Measurements from ENCODE around the gene RNF20.
"Not testable (repeated sequence)": the region's sequence is repeated elsewhere in the genome, so short reads cannot be mapped to it uniquely, and the experiment has no call there.

RNF20 gene

GRCh38 chr9:101540069-101540468 is 6.4 kb downstream of the RNF20 start:
- H3K4me1 ChIP-seq, result no peaks in the 10 kb centered on the region
- no peaks in the 10 kb centered on the region for H3K9me3 ChIP-seq
- TF ChIP-seq CTCF (IDR thresholded peaks at IDR 0.05; ENCODE audit: low read depth, low read length), result no peak
- H3K36me3 ChIP-seq, result peaks cover 61% of the 10 kb centered on the region
- no peak overlapping the region for H3K4me3 ChIP-seq (ENCODE audit: low read depth, low read length)
- no peak for DNase-seq
- H3K27me3 ChIP-seq, result no peaks in the 10 kb centered on the region

- H3K9me3 ChIP-seq, result no peaks in the 10 kb centered on the region
- H3K27me3 ChIP-seq, result no peaks in the 10 kb centered on the region
- no peak overlapping the region for H3K4me3 ChIP-seq (ENCODE audit: low read depth, low read length)
- H3K36me3 ChIP-seq, result peaks cover 77% of the 10 kb centered on the region
- no peak for DNase-seq
- H3K4me1 ChIP-seq, result no peaks in the 10 kb centered on the region
- no peak for TF ChIP-seq CTCF (IDR thresholded peaks at IDR 0.05; ENCODE audit: low read depth, low read length)
These were observed 9.6 kb downstream of the RNF20 start for GRCh38 chr9:101543098-101543735.

GRCh38 chr9:101549472-101550098 is 15.9 kb downstream of the RNF20 start:
- peak; percentile 20 for DNase-seq
- H3K36me3 ChIP-seq, result peaks cover 79% of the 10 kb centered on the region
- not testable (repeated sequence) for H3K9me3 ChIP-seq

GRCh38 chr9:101561740-101562139 is 28.1 kb downstream of the RNF20 start:
- Histone ChIP-seq H3K4me1 (no peaks in the 10 kb centered on the region), H3K9me3 (no peaks in the 10 kb centered on the region), H3K36me3 (peaks cover 57% of the 10 kb centered on the region), H3K4me3 (ENCODE audit: low read depth, low read length) (no peak overlapping the region), H3K27me3 (no peaks in the 10 kb centered on the region)
- TF ChIP-seq CTCF (IDR thresholded peaks at IDR 0.05; ENCODE audit: low read depth, low read length), result no peak
- DNase-seq, result no peak

More at GRCh38 chr9:101549472-101550098, 15.9 kb downstream of the RNF20 start:
- not testable (repeated sequence) for H3K4me1 ChIP-seq; H3K4me3 ChIP-seq (ENCODE audit: low read depth, low read length); H3K27me3 ChIP-seq

- H3K4me3 ChIP-seq (ENCODE audit: low read depth, low read length), result no peak overlapping the region
- H3K27me3 ChIP-seq, result no peaks in the 10 kb centered on the region
- no peak for DNase-seq
- peaks cover 56% of the 10 kb centered on the region for H3K36me3 ChIP-seq
- TF ChIP-seq CTCF (IDR thresholded peaks at IDR 0.05; ENCODE audit: low read depth, low read length), result no peak
- H3K9me3 ChIP-seq, result no peaks in the 10 kb centered on the region
- no peaks in the 10 kb centered on the region for H3K4me1 ChIP-seq
These were observed 29.3 kb downstream of the RNF20 start for GRCh38 chr9:101562966-101563365.

- Histone ChIP-seq H3K4me3 (ENCODE audit: low read depth, low read length) (no peak overlapping the region), H3K9me3 (no peaks in the 10 kb centered on the region), H3K27me3 (no peaks in the 10 kb centered on the region), H3K4me1 (no peaks in the 10 kb centered on the region), H3K36me3 (peaks cover 44% of the 10 kb centered on the region)
- no peak for DNase-seq
- no peak for TF ChIP-seq CTCF (IDR thresholded peaks at IDR 0.05; ENCODE audit: low read depth, low read length)
These were observed 30.6 kb downstream of the RNF20 start for GRCh38 chr9:101564252-101564651.
